ENCODE results near the gene STK38.

DNA sequence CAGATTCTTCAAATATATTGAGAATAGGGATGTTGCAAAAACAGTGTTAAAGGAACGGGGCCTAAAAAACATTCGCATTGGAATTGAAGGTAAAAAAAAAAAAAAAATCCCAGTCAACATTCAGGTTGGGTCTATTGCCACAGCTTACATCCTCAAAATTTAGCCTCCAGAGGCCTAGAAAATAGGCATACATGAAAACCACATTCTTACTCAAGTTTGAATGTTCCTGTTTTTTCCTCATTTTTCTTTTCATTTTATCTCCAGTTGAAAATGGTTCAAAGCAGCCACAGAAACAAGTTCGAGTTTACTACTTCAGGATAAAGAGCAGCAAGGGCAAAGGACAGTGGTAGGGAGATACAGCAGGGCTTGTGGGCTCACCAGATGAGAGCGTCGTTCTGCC, 62.5 kb downstream of the STK38 start:
- TF ChIP-seq CTCF (IDR thresholded peaks at IDR 0.05) (no peak), POLR2A (IDR thresholded peaks at IDR 0.05) (no peak)

All from vagina (tissue), 2 donors.